Measurements from ENCODE around the gene GAB2.

The GAB2 gene

DNA sequence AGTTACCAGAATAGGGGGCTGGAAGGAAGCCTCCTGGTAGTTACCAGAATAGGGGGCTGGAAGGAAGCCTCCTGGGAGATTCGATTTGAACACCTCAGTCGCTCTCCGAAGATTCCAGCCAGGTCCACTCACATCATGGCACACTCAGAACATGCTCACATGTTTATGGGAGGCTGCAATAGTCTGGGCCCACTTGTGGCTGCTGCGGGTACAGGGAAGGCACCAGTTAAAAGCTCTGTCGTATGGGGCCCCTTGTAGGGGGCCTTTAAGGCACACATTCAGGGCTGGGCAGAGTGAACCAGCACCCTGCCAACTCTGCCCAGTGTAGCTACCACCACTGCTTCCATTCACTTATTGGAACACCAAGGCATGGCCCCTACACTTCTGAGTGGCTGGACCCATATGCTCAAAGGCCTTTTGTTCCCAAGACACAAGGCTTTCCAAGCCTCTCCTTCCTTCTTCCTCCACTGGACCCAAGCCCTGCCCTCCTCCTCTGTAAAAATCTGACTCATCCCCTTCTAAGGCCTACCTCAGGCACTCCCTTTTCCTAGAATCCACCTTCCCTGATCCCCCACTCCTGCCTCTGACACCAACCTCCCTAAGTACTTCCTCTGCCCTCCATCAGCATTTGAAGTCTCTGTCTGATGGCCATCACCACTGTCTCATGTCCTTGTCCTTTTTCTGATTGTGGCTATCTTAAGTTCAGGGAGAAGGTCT is 200.9 kb downstream of the GAB2 start:
- DNase-seq = no peak

- DNase-seq = no peak
Measured at GRCh38 chr11:78216021-78216420, 201.6 kb downstream of the GAB2 start.

GRCh38 chr11:78214331-78215194 is 203.1 kb downstream of the GAB2 start:
- no peak for DNase-seq

DNA sequence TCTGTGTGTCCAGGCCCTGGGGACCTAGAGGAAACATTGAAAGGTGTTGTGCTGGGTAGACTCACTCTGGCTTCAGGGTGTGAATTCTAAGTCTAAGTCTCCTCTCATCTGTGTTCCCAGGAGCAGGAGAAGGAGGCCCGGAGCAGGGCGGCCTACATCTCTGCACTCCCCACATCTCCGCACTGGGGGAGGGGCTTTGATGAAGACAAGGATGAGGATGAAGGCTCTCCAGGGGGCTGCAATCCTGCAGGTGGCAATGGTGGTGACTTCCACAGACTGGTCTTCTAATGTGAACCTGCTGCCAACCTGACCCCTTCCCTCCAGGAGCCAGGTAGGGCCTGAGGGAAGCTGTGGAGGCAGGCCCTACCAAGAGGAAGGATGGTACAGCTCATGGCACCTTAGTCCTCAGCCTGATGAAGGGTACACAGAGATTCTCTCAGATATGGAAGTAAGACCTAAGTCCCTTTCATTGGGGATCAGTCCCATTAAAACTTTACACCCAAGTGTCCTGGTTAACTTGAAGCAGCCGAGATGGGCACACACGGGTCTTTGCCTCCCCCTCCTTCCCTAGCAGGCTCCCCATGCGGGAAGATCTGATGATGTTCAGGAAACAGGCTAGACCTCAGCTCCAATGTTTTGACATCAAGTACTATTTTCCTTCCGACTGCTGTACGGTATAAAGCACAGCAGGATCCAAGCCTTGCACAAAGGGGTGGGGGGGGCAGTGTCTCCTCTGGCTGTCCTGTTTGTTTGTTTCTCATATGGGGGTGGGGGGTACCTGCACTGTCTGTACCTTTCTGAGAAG is 203.9 kb downstream of the GAB2 start:
- no peak for DNase-seq

DNA sequence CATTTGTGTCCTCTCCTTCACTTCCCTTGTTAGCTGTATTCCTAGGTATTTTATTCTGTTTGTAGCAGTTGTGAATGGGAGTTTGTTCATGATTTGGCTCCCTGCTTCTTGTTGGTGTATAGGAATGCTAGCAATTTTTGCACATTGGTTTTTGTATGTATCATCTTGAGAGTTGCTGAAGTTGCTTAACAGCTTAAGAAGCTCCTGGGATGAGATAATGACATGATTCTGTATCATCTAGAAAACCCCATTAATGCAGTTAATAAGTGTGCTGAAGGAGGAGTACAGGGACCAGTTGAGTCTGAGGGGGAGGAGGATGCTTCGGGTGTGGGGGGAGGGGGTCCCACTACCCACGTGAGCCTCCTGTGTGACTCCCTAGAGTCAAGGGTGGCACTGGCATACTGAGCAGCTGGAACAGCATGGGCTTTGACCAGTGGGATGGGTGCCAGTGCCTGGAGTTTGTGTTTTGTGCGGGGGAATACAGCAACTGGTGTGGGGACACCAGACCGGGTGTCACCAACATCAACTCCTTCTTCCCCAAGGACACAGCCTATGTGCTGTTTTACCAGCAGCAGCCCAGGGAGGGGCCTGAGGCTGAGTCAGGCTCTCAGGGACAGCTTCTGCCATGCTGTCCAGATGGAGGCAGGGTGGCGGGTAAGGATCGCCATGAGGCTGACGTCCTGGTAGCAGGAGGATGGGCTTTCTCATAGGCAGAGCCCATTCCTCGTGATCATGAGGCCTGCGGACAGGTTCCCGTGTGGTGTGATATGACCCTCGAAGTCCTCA is 204.8 kb downstream of the GAB2 start:
- DNase-seq = no peak

GRCh38 chr11:78211565-78211964 is 206.1 kb downstream of the GAB2 start:
- DNase-seq = no peak

- no peak for DNase-seq
Measured at GRCh38 chr11:78210000-78210608, 207.5 kb downstream of the GAB2 start.

- DNase-seq = no peak
Measured at GRCh38 chr11:78209478-78209877, 208.1 kb downstream of the GAB2 start.

DNA sequence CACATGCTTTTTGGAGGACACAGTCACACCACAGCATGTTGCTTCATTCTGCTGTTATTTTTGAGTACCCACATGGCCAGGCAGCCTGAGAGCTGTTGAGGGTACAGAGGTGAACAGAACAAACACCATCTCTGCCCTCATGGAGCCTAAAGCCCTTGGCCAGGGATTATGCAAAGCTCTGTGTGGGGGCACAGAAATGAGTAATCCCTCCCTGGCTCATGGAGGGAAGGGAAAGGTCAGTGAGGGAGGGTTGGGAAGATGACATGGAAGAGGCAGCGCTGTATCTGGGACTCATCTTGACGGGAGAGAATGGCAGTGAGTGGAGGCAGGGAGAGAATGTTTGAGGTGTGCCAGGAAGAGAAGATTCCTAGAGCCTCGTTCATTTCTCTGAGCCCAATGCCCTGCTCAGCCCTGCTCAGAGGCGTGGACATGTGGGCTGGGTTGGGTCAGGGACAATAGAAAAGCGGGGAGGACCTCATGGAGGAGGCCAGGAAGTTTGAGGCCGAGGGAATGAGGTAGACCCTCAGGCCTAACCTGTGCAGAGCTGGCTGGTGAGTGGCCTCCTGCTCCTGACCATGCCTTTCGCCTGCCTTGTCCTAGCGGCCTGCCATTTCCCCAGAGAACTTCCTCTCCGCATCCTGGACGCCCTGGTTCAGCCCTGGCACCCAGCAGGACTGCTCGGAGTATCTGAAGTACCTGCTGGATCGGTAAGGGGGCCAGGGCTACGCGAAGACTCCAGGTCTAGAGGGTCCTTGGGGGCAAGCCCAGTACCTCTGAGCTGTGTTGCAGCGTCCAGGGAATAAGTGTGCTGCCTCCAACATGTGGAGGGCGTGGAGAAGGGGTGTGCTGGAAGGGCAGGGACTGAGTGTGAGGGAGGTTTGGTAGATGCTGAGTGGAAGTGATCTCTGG is 209.1 kb downstream of the GAB2 start:
- no peak for DNase-seq

GRCh38 chr11:78207532-78208256 is 209.9 kb downstream of the GAB2 start:
- DNase-seq = no peak

DNA sequence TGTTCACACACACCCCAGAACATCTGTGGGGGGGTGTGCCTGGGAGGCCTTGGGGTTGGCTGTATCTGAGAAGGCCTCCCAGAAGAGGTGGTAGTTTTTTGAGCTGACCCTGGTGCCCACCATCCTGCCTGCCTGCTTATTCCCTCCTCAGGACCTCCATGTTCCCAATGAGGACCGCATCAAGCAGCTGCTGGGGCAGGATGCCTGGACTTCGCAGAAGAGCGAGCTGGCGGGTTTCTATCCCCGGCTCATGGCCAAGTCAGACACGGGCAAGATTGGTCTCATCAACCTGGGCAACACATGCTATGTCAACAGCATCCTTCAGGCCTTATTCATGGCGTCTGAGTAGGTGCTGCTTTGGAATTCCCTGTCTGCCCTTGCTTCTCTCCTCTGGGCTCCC is 211.9 kb downstream of the GAB2 start:
- no peak for DNase-seq

DNA sequence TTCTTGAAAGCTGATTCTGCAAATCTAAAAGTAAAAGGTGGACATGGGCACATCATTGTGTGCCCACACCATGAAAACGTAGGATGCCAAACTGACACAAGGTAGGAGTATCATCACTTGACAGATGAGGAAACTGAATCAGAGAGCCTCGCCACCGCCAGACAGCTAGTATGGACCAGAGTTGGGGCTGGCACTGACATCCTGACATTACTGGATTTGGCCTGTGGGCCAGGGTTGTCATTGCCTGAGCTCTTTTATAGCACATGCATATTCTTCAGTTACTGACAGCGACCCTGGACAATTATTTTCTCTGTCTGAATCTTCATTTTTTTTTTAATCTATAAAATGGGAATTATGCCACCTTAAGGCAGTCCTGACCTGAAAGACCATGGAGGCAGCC is 212.4 kb downstream of the GAB2 start:
- DNase-seq = no peak

- peak; percentile 56 to 61 for DNase-seq
Measured at GRCh38 chr11:78203184-78203583, 214.4 kb downstream of the GAB2 start.

DNA sequence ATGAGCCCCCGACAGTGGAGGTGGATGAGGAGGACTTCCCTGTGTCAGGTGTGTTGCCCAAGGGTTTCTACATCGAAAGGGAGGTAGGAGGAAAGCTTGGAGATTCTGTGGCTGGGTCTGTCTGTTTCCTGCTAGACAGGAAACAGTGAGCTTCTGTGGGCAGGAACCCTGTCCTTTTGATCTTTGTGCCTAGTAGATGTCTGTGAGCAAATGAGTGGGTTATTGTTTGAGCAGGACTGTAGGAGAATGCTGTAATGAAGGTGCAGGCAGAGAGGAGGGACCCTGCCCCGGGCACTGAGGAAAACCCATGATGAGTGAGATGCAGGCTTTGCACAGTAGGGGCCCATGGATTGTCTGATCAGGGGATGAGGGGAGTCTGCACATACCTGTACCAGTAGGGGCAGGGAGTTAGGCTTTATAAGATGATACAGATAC is 214.9 kb downstream of the GAB2 start:
- peak; percentile 55 to 58 for DNase-seq

- DNase-seq = no peak
Measured at GRCh38 chr11:78201096-78201818, 216.4 kb downstream of the GAB2 start.

DNA sequence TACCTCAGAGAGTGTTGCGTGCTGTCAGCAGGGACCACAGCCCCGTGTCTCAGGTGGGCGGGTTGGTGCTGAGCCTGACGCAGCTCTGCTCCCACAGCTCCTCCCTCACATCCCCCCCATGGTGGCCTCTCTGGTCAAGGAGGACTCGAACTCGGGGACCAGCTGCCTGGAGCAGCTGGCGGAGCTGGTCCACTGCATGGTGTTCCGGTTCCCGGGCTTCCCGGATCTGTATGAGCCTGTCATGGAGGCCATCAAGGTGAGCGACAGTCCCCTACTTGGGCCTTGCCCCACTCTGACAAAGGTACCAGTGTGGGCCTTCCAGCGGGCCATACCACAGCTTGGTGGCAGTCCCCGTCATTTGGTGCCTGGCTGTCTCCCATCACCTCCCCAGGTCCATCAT is 217.1 kb downstream of the GAB2 start:
- no peak for DNase-seq

- no peak for DNase-seq
Measured at GRCh38 chr11:78200061-78200460, 217.6 kb downstream of the GAB2 start.

GRCh38 chr11:78199653-78200015 is 218.0 kb downstream of the GAB2 start:
- no peak for DNase-seq

DNA sequence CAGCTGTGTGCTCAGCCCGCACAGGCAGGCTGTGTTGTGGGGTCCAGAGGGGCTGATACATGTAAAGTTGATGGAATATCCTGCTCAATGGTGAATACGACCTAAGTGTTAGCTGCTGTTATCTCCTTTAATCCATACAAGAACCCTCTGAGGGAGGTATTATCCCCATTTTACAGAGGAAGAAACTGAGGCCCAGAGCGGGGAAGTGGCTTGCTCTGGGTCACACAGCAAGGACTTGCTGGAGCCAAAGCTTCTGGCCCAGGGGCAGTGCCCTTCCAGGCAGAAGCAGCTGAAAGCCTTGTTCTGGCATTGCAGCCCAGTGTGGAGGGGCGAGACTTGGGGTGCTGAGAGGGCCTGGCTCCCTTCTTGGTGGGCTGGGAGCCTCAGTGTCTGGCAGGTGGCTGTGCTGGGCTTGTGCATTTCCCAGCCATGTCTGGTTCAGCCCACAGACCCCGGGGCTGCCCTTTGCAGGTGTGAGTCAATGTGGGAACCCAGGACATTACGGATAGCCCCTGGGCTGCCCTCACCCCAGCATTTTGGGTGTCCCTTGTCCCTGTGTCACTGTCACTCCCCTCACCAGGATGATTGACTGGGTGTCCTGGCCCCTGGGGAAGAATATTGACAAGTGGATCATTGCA is 218.5 kb downstream of the GAB2 start:
- DNase-seq = no peak

All from activated CD4-positive, alpha-beta T cell treated with anti-CD3 and anti-CD28 coated beads for 4 hours (primary cell).